ENCODE data around the gene GPRC5B.

Gene GPRC5B

DNA sequence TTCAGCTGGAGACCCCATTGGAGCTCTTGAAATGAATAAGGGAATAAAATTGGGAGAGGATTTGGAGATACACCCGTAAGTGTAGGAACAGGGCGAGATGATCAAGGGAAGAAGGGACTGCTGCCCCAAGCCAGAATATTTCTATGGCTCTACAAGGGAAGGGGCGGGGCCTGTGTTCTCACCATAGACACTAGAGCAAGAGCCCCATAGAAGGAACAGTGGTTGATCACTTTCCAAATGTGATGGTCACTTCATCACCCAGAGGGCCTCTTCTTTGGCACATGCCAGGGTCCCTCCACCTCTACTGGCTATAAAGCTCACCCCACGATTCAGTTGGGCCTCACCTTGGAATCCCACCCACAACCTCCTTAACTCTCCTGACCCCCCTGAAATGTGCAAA lies 25.0 kb downstream of the GPRC5B start:
- DNase-seq (ENCODE audit: low read depth) = no peak
- TF ChIP-seq, protein P1, sequence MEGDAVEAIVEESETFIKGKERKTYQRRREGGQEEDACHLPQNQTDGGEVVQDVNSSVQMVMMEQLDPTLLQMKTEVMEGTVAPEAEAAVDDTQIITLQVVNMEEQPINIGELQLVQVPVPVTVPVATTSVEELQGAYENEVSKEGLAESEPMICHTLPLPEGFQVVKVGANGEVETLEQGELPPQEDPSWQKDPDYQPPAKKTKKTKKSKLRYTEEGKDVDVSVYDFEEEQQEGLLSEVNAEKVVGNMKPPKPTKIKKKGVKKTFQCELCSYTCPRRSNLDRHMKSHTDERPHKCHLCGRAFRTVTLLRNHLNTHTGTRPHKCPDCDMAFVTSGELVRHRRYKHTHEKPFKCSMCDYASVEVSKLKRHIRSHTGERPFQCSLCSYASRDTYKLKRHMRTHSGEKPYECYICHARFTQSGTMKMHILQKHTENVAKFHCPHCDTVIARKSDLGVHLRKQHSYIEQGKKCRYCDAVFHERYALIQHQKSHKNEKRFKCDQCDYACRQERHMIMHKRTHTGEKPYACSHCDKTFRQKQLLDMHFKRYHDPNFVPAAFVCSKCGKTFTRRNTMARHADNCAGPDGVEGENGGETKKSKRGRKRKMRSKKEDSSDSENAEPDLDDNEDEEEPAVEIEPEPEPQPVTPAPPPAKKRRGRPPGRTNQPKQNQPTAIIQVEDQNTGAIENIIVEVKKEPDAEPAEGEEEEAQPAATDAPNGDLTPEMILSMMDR (IDR thresholded peaks at IDR 0.05; ENCODE audit: control insufficient read depth, insufficient read depth, low read depth, low read length, missing control alignments) = no peak
- no peak overlapping the region for H3K4me3 ChIP-seq (ENCODE audit: control insufficient read depth, low read depth, low read length)

DNA sequence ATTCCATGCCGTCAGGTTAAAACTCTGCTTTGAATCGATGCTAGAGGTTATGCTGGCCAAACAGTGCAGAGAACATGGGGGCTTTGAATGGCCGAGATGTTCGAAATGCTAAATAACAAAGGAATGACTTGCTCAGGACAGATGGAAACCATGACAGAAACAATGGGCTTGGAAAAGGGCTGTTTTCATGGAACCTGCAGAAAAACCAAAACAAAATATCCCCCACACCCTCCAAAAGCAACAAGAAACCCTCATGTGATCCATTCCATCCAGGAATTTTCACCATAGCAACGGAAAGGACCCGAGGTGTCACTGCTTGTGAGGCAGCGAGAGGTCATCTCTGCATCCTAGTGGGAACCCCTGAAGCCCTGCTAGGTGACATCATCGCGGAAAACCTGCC lies 25.5 kb downstream of the GPRC5B start:
- no peak for DNase-seq (ENCODE audit: low read depth)
- no peak overlapping the region for H3K4me3 ChIP-seq (ENCODE audit: control insufficient read depth, low read depth, low read length)
- TF ChIP-seq, protein P1 (IDR thresholded peaks at IDR 0.05; ENCODE audit: control insufficient read depth, insufficient read depth, low read depth, low read length, missing control alignments) = no peak

DNA sequence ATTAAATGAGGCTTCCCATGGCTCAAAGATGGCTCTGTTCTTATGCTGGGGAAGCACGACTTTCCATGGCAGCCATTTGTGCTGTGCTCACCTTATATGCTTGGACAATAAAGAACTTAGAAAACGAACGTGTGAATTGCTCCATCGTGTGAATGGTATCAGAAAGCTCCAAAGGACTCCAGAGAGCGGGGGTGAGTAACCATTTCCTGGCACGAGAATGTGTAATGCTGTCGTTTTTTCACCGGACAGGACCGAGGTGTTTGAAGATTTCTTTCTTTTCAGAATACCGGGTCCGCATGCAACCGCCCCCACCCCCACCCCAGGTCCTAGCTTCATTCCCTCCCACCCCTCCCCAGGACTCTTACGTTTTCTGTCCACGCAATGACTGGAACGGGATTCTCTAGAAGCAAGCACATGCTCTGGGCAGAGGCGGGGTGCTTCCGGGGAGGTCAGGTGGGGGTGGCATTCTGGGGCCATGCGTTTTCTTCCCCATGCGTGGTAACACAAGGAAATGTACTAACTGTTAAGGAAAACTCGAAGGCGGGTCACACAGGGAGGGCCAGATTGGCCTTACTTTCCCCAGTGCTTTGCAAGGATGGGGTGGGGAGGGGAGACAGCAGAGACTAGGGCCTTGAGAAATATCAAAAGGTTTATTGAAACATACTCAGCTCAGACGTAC lies 26.2 kb downstream of the GPRC5B start:
- no peak overlapping the region for H3K4me3 ChIP-seq (ENCODE audit: control insufficient read depth, low read depth, low read length)
- DNase-seq (ENCODE audit: low read depth) = no peak
- TF ChIP-seq, protein P1 (IDR thresholded peaks at IDR 0.05; ENCODE audit: control insufficient read depth, insufficient read depth, low read depth, low read length, missing control alignments) = no peak

GRCh38 chr16:19857593-19858339 lies 26.9 kb downstream of the GPRC5B start:
- H3K4me3 ChIP-seq (ENCODE audit: control insufficient read depth, low read depth, low read length) = no peak overlapping the region
- DNase-seq (ENCODE audit: low read depth) = no peak
- TF ChIP-seq, protein P1 (IDR thresholded peaks at IDR 0.05; ENCODE audit: control insufficient read depth, insufficient read depth, low read depth, low read length, missing control alignments) = no peak

- DNase-seq (ENCODE audit: low read depth) = no peak
- TF ChIP-seq, protein P1 (IDR thresholded peaks at IDR 0.05; ENCODE audit: control insufficient read depth, insufficient read depth, low read depth, low read length, missing control alignments) = no peak
- no peak overlapping the region for H3K4me3 ChIP-seq (ENCODE audit: control insufficient read depth, low read depth, low read length)
Observed at GRCh38 chr16:19856120-19856519, 28.5 kb downstream of the GPRC5B start.

- TF ChIP-seq, protein P1 (IDR thresholded peaks at IDR 0.05; ENCODE audit: control insufficient read depth, insufficient read depth, low read depth, low read length, missing control alignments) = no peak
- no peak for DNase-seq (ENCODE audit: low read depth)
- no peak overlapping the region for H3K4me3 ChIP-seq (ENCODE audit: control insufficient read depth, low read depth, low read length)
Observed at GRCh38 chr16:19854543-19854876, 30.1 kb downstream of the GPRC5B start.
